ENCODE measurements around the gene ZFP69B.
"Not testable (repeated sequence)": the region's sequence is repeated elsewhere in the genome, so short reads cannot be mapped to it uniquely, and the experiment has no call there.

The ZFP69B gene

DNA sequence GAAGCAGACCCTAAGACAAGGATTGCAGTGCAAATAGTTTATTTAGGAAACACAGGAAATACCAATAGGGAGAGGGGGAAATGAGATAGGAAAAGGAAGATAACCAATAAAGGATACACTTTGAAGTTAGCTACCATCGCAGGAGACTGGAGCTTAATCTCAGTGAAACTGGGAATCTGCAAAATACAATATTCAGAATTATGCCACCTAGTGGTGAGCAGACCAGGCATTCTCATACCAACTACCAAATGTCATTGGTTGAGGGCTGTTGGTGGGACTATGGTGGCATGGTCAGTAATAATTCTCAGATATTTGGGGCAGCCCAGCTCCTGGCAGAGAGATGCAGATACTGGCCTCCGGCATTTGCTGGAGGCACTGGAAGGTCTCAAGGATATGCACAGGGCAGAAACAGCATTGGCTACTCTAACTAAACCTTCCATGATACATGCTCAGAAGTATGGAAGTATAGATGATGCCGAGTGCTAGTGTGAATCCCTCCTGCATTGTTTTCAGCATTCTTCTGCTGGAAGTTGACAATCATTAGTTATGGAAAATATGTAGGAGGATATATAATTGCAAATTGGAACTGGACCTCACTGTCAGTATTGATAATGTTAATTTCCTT lies 11.8 kb upstream of the ZFP69B start:
- no peak for DNase-seq

DNA sequence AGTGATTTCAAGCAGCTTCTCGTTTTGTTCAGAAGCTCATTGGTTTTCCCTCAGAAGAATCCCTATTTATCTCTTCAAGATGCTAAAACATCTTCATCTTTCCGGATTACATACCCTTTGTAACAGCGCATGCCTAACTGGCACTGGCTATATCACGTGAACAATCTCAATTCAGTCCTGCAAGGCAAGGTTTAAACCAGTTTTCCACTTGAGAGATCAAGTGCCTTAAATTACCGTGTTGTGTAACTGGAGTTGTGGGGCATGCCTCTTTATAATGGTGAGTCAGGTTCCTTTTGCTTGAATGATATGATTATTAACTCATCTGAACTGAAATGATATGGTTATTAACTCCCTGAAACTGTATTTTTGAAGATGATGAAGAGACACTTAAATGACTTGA lies 11.0 kb upstream of the ZFP69B start:
- DNase-seq, result no peak

DNA sequence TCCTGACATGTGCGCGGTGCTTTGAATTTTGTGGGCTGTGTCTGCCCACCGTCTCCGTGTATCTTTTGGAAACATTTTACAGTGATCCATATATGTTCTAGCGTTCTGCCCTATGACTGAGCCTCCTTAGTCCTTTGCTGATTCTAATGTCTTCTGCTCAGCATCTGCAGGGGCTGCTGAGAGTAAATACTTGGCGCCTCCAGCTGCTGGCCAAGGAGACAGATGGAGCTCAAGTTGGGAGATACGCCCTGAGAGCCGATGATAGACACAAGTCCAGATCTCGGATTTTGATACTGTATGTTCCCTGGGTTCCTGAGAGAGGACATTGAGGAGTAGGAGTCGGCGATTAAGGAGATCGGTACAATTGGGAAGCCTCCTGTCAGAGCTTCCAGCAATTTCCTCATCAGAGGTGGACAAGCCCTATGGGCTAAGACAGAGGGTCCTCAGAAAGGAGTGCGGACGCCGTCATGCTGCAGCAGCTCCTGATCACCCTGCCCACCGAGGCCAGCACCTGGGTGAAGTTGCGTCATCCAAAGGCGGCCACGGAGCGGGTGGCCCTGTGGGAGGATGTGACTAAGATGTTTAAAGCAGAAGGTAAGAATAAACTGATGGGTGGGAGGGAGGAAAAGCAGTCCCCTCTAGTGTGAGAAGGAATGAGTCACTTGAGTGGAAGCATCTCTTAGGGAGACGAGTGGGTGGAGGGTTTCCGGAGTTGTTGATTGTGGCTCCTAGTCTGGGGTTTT lies 390 bp downstream of the ZFP69B start:
- peak; percentile 32 for DNase-seq

DNA sequence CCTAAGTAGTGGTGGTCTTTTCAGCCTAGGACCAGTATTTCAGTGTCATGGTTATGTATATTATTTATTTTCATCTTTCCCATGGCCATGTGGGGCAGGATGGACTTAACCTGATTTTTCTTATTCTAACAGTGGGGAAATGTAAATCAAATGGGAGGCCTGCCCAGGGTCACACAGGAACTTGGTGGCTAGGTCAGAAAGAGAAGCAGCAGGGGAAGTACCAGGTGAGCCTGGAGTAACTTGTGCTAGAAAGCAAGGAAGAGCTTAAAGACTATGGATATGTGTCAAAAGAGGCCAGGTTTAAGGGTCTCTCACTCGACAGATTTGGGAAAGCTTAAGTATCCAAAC lies 936 bp downstream of the ZFP69B start:
- DNase-seq, result no peak

DNA sequence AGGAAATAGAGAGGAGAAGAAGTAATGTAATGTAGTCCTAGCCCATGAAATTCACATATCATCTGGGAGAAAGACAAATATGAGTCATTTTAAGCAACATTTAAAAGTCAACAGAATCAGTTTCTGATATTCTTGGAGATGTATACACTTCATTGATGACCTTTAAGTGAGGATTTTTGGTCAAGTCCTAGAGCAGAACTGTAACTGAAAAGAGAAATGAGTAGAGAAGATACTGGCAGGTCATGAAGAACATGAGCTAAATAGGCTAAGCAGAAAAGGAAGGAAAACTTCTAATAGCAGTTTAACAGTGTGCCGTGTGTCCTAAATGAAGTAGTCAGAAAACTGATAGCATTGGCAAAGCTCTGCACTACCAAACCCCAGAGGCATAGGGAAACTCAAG lies 4.6 kb downstream of the ZFP69B start:
- no peak for DNase-seq

DNA sequence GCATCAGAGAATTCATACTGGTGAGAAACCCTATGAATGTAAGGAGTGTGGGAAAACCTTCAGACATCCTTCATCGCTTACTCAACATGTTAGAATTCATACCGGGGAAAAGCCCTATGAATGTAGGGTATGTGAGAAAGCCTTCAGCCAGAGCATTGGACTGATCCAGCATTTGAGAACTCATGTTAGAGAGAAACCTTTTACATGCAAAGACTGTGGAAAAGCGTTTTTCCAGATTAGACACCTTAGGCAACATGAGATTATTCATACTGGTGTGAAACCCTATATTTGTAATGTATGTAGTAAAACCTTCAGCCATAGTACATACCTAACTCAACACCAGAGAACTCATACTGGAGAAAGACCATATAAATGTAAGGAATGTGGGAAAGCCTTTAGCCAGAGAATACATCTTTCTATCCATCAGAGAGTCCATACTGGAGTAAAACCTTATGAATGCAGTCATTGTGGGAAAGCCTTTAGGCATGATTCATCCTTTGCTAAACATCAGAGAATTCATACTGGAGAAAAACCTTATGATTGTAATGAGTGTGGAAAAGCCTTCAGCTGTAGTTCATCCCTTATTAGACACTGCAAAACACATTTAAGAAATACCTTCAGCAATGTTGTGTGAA lies 12.8 kb downstream of the ZFP69B start:
- no peak for DNase-seq

DNA sequence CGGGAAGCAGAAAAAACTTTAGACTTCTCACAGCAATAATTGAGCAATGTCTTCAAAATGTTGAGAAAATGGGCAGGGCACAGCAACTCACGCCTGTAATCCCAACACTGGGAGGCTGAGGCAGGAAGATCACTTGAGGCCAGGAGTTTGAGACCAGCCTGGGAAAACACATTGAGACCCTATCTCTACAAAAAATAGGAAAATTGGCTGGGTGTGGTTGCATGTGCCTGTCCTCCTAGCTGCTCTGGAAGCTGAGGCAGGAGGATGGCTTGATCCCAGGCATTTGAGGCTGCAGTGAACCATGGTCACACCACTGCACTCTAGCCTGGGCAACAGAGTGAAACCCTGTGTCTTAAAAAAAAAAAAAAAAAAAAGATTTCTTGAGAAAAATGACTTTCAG lies 19.1 kb downstream of the ZFP69B start:
- DNase-seq, result no peak

DNA sequence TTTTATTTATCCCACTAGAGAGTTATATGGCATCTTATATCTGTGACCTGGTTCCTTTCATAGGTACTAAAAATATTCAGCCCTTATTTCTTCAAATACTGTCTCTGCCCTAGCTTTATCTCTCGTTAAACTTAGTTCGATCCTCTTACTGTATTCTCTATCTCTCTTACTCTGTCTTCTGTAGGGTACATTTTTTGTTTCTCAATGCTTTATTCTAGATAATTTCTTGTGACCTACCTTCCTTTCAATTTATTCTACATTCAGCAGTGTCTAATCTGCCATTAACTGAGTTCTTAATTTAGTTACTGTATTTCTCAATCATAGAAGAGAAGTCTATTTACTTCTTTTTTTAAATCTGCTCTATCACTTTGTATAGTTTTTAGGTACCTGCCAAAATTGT lies 25.0 kb downstream of the ZFP69B start:
- DNase-seq, result no peak

DNA sequence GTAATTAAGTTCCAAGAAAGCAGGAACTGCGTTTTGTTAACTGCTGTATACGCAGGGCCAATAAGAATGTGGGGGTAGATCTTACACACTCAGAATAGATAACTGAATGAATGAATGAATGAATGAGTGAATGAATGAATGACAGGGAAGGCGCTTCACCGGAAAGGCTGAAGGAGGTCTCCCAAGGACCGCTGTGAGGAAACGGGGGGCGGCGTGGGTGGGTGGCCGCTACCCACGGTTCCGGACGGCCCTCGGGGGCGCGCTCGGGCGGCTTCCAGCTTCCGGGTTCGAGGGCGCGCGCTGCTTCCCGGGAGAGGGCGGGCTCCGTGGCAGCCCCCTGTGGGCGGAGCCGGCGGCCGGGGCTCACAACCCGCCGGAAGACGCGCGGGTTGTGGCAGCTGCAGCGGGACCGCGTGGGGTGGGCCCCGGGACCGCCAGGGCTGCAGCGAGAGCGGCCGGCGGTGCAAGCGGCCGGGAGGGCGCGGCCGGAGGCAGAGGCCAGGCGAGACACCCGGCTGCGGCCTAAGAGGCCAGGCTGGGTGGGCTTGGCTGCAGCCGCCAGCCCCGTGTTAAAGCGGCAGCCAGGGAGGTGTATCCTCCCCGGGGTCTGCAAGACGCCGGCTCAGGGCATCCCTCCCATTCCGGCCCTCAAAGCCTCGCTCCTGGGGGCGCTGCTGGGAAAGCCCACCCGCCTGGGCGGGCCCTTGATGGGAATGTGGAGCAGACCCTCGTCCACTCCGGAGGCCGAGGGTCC lies 26.8 kb downstream of the ZFP69B start, which contains the start of gene ZFP69:
TSS of gene ZFP69 (plus strand) at position 367 of the 754 bp plus-strand sequence. CDS start 2,072 bp downstream, outside the sequence.
- DNase-seq, result peak; percentile 86

DNA sequence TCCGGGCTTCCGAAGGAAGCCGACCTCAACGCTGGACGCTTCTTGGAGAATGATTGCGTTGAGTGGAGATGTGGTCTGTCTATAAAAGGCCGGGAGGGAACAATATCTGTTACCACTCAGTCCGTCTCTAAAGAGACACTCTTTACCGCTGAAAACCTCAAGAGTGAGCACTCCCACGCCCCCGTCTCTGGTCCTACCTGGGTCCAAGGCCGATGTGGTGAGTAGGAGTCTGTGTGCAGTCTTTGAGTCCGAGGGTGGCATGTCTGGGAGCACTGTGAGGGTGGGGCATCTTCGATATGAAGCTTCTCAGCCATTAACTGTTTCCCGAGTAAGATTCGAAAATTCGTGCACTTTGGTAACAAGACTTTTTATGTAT lies 27.4 kb downstream of the ZFP69B start:
- DNase-seq, result no peak

DNA sequence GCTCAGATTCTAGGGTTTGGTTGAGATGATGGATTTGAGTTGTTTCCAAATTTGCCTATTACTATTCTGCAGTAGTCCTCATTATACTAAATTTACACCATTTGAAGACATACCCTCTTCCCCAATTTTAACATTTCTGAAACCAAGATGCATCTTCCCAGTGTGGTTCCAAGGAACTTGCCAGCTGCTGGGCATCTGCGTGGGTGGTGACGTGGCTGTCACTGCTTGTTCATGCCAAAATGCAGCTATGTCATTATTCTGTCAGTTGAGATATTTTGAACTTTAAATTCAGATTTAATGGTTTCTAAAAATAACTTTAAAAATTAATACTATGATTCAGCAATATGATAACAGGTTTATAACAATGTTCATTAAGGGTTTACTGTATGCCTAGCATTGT lies 28.0 kb downstream of the ZFP69B start:
- no peak for DNase-seq

DNA sequence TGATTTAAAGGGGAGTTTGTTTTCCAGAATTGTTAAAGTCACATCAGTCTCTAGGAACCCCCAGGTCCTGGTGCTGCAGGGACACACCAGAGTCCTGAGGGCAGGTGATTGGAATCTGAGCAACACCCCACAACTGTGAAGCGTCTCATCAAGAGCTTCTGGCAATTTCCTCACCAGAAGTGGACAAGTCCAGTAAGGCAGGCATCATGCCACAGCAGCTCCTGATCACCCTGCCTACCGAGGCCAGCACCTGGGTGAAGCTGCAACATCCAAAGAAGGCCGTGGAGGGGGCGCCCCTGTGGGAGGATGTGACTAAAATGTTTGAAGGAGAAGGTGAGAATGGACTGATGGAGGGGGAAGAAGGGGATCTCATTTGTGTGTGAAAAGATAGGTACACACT lies 28.9 kb downstream of the ZFP69B start:
- peak; percentile 24 for DNase-seq

DNA sequence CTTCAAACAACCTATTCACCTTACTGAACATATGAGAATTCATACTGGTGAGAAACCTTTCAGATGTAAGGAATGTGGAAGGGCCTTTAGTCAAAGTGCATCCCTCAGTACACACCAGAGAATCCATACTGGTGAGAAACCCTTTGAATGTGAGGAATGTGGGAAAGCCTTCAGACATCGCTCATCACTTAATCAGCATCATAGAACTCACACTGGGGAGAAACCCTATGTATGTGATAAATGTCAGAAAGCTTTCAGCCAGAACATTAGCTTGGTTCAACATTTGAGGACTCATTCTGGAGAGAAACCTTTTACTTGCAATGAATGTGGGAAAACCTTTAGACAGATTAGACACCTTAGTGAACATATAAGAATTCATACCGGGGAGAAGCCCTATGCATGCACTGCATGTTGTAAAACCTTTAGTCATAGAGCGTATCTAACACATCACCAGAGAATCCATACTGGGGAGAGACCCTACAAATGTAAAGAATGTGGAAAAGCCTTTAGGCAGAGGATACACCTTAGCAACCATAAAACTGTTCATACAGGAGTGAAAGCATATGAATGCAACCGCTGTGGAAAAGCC lies 45.1 kb downstream of the ZFP69B start:
- DNase-seq, result no peak

DNA sequence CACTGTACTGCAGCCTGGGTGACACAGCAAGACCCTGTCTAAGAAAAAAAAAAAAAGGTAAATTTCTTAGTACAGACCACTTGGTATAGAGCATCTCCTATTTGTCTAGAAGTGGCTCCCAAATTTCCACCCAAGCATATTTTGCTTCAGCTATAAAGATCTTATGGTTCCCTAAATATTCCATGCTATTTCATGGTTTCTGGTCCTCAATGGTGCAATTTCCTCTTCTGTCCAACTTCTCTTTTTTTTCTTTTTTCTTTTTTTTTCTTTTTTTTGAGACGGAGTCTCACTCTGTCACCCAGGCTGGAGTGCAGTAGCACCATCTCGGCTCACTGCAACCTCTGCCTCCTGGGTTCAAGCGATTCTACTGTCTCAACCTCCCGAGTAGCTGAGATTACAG lies 52.4 kb downstream of the ZFP69B start:
- not testable (repeated sequence) for DNase-seq

DNA sequence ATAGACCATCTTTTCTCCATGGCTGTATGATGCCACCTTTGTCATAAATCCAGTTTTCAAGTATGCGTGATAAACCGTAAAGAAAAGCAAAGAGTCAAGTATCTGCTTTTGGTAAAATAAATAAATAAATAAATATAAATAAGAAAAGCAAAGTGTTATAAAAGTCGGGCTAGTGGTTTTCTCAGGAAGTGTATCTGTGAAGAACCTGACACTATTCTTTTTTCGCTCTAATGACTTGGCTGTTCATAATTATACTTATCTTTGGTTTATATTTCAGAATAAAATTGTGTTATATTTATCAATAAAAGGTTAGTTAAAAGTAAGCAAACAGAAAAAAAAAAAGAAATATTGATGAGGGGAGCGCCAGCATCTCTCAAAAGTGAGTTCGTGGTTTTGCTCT lies 57.7 kb downstream of the ZFP69B start:
- no peak for DNase-seq

DNA sequence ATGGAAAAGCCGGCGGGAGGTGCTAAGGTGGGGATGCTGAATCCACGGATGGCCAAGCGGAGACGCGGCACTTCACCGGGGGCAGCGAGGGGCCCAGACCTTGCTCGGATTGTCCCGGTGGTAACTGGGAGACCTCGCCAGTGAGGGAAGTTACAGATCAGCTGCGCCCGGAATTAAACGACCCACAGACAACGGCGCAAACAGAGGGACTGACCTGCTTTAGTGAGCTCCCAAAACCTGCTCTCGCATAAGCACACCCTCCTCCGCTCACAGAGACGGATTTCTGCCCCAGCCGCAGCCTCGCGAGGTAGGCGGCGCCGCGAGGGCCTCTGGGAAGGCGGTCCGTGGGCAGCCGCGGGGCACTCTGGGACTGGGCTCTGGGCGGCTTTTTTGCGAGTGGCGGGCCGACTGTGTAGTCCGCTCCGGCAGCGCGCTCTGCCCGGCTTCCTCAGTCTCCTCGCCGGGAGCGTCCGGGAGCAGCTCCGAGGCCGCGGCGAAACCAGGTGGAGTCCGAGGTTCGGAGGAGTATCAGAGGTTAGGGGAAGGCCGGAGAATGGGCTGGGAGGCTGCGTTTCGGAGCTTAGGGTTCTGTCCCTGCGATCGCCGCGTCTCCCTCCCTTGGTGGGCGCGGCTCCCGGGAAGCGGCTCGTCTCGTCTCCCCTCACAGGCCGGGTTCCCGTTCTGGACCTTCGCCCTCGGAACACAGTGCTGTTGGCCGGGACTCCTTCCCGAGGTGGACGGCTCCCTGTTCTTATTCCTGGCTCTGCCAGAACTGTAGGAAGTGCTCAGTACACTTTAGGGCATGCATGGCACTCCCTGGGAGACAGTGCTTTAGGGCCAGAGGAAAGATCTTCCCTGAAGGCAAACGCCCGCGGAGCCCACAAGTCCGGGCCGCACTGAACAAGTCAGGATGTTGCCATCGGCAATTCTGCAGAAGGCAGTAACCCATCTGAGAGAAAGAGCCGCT lies 58.4 kb downstream of the ZFP69B start, which contains the start of gene EXO5:
TSS of gene EXO5 (plus strand) at position 393 of the 967 bp plus-strand sequence. CDS start 5,778 bp downstream, outside the sequence.
- DNase-seq, result peak; percentile 89
